HG02759 (cell line): ENCODE data around the gene DVL2.

Experiments used
- ATAC-seq: cut with Tn5 transposase; IDR thresholded peaks from one replicate; pipeline ENCODE4 v1.9.1; 2021; ENCODE audit warnings: mild to moderate bottlenecking, moderate library complexity; ENCODE audit not compliant: unreplicated experiment

Gene DVL2

DNA sequence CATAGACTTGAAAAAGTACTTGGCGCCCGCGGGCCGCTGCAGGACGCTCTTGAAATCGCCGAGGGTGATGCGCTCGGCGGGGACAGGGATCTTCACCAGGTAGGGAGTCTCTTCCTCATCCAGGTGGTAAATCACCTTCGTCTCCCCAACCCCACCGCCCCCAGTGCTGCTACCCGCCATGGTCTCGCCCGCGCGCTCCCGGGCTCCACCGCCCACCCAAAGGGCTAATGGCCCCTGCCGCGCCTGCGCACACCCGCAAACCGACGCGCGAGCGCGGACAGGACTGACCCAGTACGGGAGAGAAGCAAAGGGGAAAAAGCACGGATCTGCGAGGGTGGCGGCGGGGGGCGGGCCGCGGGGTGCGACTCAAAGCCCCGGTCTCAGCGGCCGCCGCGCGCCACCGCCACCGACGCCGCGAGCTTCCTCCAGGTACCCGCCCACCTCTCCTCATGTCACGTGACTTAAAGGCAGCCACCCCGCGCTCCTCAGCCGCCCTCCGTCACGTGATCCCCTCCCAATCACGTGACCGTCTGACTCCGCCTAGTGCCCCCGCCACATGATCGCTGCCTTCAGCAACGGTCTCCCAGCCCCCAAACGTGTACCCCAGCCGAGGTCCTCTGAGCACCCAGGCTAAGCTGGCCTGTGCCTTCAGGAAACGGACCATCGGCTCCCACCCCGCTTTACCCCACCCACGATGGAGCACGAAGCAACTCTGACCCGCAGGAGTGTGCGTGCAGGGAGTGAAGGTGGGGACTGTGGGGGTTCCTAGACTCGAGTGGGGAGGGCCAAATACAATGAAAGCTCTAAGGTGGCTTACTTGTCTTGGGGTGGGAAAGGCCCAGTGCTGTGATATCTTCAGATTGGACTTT, at the start of gene DVL2:
Gene DVL2, minus strand, starts transcription at position 435 of the 869 bp plus-strand sequence. Its CDS starts 255 bp downstream, at position 180.
- ATAC-seq = peak; percentile 65

DNA sequence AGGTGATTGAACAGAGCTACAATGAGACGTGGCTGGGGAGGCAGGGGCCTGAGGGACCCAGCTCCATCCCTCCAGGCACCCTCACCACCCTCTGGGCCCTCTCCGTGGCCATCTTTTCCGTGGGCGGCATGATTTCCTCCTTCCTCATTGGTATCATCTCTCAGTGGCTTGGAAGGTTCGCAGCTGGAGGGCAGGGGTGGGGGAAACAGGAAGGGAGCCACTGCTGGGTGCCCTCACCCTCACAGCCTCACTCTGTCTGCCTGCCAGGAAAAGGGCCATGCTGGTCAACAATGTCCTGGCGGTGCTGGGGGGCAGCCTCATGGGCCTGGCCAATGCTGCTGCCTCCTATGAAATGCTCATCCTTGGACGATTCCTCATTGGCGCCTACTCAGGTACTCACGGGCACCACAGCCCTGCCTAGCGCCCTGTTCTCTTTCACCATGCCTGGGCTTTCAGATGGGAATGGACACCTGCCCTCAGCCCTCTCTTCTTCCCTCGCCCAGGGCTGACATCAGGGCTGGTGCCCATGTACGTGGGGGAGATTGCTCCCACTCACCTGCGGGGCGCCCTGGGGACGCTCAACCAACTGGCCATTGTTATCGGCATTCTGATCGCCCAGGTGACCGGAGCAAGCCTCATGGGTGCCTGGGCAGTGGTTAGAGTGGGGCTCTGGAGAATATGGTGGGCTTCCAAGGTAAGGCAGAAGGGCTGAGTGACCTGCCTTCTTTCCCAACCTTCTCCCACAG, 49.3 kb upstream of the DVL2 start:
- ATAC-seq = no peak

DNA sequence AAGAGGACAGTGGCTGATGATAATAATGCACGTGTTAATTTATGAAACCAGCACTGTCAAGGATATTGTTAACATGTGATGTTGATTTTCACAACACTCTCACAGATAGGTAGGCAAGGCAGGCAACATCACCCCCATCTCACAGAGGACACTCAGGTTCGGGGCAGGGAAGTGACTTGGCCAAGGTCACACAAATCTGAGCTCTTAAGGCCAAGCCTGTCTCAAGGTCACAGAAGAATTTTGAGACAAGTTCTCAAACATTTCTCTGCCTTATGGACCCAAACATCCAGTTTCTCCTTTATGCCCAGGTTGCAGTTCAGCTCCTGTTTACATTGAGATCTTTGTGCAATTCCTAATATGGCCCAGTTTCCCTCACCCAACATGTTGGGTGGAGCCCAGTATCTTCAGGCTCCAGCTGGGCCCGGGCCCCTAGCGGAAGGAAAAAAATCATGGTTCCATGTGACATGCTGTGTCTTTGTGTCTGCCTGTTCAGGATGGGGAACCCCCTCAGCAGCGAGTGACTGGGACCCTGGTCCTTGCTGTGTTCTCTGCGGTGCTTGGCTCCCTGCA, 48.5 kb upstream of the DVL2 start:
- ATAC-seq = no peak

DNA sequence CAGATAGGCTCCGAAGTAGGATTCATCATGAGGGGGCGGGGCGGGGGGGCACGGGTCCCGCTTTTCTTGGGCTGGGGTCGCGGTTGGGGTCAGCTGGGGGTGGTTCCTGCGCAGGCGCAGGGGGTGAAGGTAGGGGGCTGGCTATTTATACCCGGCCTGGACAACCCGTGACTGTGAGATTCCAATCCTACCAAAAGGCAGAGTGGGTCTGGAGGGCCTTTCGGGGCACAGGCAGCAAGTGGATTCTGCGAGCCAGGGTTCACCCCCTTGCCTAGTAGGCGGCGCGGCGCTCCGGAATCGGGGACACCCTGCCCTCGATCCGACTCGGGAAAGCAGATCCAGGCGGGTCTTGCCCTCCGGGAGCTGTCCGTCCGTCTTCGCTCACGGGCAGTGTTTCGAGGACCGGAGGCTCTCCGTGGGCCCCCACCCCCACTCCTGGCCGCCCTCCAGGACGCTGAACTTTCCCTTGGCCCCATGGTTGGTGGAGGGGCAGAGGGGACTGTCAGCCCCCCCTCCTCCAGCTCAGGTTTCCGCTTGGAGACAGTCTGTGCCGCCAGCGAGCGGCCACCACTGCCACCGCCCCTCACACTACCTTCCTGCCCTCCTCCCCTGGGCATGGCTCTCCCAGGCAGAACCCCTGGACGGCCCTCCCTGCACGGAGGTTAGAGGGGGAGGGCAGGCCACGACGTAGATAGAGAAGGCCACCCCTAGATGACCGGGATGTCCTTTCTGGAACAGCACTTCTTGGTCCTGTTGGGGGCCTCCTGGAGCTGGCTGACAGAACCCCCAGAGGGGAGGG, 47.8 kb upstream of the DVL2 start:
- no peak for ATAC-seq

DNA sequence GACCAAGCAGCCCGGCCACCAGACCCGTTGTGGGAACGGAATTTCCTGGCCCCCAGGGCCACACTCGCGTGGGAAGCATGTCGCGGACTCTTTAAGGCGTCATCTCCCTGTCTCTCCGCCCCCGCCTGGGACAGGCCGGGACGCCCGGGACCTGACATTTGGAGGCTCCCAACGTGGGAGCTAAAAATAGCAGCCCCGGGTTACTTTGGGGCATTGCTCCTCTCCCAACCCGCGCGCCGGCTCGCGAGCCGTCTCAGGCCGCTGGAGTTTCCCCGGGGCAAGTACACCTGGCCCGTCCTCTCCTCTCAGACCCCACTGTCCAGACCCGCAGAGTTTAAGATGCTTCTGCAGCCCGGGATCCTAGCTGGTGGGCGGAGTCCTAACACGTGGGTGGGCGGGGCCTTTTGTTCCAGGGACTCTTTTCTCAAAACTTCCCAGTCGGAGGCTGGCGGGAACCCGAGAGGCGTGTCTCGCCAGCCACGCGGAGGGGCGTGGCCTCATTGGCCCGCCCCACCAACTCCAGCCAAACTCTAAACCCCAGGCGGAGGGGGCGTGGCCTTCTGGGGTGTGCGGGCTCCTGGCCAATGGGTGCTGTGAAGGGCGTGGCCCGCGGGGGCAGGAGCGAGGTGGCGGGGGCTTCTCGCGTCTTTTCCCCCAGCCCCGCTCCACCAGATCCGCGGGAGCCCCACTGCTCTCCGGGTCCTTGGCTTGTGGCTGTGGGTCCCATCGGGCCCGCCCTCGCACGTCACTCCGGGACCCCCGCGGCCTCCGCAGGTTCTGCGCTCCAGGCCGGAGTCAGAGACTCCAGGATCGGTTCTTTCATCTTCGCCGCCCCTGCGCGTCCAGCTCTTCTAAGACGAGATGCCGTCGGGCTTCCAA, 47.0 kb upstream of the DVL2 start, which contains the start of gene SLC2A4:
Gene SLC2A4, plus strand, starts transcription at position 645 of the 879 bp plus-strand sequence. Its CDS starts 217 bp downstream, at position 862.
- peak; percentile 72 for ATAC-seq

DNA sequence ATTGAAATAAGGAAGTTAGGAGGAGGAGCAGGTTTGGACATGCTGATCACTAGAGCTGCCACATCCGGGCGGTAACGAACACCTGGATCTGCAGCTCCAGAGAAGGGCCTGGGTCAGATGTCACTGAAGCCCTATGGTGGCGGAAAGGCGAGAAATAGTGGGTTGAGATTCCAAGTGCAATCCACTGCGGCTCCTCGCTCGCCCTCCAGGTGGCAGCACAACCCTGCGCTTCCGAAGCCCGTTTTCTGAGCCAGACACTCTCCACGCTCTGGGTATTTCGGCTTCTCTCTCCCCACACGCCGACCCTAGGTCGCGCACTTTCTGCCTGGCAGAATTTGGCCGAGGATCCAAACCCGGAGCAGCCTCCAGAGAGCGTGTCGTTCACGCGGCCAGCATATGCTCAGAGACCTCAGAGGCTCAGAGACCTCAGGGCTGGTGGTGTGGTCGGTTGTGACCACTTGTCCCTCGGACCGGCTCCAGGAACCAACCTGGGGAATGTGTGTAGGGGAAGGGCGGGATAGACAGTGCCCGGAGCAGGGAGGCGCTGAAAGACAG, 46.3 kb upstream of the DVL2 start:
- ATAC-seq = peak; percentile 64

DNA sequence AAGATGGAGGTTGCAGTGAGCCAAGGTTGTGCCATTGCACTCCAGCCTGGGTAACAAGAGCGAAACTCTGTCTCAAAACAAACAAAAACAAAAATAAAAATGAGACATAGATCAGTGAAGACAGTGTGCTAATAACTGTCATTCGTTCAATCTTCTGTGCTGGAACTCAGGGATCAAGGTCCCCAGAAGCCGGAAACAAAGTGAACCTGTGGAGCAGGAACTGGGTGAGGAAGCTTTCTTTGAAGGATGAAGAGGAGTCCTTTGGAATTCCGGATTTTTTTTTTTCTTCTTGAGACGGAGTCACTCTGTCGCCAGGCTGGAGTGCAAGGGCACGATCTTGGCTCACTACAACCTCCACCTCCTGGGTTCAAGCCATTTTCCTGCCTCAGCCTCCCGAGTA, 45.1 kb upstream of the DVL2 start:
- no peak for ATAC-seq

DNA sequence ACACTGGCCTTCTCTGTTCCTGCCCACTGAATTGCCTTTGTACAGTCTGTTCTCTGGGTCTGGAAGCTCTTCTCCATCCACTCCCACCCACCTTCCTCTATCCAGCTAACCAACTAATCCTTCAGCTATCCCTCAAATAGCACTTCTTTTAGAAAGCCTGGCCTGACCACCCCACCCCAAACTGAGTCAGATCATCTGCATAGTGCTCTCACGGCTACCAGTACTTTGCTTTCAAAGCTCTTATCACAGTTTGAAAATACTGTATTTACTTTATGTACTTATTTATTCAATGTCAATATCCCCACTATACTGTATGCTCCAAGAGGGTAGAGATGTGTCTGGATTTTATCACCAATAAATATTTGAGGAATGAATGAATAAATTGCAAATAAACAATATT, 32.5 kb upstream of the DVL2 start:
- ATAC-seq = no peak

DNA sequence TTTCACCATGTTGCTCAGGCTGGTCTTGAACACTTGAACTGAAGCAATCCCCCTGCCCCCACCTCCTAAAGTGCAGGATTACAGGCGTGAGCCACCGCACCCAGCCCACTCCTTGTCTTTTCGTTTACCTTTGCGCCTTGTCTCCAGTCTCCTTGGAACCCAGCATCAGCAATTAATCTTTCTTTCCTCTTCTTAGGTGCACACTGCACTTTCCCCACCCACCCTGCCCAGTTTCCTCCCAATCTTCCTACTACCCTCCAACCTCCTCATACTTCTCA, 29.4 kb upstream of the DVL2 start:
- ATAC-seq = no peak

DNA sequence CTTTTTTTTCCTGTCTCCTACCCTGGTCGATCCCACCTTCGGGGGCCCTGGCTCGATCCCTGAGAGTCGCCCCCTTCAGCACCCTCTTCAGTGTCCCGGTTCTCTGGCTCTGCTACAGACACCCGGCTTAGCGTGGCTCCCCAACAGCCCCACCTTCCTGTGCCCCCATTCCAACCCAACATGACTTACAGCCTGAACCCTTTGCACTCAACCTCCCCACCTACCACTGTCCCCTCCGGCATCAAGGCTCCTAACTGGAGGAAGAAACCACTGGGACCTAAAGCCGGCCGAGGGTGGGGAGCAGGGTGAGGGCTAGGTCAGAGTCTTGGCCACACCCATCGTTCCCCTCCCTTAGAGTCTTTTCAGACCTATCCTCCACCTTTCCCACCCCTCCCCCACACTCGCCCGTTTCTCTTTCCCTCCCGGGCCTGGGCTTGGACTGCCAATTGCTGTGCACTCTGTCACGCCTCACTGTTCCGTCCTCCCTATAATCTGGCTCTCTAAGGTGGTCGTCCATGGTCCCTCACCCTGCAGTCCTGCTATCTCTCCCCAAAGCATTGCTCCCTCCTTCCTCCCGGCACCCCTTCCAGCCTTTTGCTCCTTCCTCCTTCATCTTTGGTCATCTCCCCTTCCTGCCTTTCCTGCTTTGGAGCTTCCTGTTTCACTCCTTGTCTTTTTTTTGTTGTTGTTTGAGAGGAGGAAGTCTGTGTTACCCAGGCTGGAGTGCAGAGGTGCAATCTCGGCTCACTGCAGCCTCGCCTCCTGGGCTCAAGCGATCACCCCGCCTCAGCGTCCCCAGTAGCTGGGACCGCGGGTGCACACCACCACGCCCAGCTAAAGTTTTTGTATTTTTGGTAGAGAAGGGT, 28.9 kb upstream of the DVL2 start:
- no peak for ATAC-seq

DNA sequence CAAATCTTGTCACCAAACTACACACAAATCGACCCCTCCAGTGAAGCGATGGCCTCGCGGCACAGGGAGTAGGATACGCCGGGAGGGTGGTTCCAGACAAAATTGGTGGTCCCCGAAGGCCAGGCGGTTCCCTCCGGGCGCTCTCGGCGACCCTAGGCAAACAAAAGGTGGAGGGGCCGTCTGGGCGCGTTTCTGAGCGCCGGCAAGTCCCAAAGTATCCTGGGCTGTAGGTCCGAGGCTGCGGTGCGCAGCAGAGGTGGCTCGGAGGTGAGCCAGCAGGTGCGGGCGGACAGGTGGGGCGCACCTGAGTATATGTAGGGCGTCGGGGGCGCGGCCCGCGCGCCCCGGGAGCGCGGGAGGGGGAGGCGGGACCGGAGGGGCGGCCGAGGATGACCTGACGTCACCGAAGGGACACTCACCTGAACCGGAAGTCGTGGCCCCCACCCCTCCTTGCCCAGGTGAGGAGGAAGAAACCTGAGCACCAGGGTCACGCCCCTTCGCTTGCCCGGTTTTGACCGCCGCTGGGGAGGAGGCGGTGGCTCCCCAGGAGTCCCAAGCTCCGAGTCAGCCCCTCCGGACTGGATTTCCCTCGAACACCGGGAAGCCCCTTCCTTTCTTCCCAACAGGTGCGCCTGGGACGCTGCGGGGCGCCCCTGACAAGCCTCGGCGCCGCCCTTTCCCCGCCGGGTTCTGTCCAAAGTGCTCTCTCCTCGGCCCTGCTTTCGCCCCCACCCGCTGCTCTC, 28.0 kb upstream of the DVL2 start, which contains the start of gene CLDN7:
Gene CLDN7, minus strand, starts transcription at position 287 of the 743 bp plus-strand sequence. CDS start 435 bp downstream, outside the sequence.
- no peak for ATAC-seq

DNA sequence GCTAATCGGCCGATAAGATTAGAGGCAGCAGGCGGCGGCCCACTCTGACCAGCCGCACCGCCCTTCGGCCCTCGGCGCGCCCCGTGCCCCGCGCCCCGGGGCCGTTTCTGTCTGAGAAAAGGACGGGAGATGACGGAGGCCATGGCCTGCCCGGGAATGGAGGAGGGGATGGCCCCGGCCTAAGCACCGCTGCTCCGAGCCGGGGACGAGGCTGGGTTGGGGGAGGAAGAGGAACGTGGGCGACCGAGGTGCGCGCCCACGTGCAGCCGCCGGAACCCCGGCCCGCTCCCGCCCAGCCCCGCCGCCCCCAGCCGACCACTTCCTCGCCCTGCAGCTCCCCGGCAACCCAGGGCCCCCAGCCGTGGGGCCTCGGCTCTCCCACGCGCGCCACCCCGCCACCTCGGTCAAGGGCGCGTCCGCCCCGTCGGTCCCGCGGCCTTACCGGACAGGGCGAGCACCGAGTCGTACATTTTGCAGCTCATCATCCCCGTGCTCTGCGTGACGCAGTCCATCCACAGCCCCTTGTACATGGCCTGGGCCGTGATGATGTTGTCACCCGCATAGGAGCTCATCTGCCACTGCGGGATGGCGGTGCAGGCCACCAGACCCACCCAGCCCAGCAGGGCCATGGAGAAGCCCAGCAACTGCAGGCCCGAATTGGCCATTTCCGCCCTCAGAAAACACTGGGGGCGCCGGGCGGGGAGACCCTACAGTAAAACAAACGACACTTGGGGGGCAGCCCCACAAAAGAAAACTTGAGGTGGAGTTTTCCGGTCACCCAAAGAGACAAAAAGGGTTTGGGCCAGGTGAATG, 27.3 kb upstream of the DVL2 start:
- ATAC-seq = no peak

DNA sequence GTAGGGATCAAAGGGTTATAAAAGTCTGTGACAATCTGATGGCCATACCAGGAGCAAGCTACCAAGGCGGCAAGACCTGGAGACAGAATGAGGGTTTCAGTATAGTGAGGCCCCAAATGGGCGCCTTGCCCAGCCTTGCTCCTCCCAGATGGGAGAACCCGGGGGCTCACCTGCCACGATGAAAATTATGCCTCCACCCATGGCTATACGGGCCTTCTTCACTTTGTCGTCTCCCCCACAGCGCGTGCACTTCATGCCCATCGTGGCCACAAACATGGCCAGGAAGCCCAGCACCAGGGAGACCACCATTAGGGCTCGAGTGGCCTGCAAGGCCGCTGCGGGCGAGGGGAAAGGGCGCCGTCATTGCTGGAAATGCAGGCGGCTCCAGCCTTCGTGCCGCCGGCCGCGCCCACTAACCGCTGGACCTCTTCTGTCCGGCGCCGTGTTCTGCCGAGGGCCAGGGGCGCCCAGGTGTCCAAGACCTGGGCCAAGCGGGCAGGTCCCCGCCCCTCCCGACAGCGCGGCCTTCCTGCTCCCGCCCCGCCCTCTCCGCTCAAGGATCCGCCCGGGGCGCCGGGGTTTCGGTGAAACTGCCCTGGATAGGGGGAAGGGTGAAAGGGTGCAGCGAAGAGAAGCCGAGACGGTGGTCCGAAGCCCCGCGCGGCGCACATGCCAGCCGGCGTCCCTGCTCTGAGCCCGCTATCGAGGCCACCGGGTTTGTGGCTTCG, 26.5 kb upstream of the DVL2 start:
- no peak for ATAC-seq

DNA sequence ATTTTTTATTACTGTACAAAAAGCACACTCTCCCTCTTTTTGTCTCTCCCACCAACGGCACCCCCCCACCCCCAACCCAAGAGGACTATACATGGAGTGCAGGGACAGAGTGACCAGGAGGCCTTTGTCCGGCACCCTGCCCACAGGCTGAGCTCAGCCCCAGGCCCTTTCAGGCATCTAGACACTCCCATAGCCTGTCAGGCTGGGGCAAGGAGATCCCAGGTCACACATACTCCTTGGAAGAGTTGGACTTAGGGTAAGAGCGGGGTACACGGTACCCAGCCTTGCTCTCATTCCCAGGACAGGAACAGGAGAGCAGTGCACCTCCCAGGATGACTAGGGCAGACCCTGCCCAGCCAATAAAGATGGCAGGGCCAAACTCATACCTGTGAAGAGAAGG, 25.8 kb upstream of the DVL2 start:
- ATAC-seq = no peak

DNA sequence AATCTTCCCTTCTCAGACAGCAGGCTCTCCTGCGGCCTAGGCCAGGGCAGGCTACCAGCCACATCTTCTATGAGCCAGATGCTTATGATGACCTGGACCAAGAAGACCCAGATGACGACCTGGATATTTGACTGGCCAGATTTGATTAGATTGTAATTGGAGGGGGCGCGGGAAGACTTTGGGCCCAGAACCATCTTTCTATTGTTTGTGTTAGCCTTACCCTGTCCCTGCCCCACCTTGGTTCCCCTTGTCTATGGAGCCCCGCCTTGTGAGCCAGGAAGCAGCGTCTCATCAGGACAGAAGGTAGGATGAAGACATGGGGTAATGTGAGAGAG, 25.2 kb upstream of the DVL2 start:
- no peak for ATAC-seq

DNA sequence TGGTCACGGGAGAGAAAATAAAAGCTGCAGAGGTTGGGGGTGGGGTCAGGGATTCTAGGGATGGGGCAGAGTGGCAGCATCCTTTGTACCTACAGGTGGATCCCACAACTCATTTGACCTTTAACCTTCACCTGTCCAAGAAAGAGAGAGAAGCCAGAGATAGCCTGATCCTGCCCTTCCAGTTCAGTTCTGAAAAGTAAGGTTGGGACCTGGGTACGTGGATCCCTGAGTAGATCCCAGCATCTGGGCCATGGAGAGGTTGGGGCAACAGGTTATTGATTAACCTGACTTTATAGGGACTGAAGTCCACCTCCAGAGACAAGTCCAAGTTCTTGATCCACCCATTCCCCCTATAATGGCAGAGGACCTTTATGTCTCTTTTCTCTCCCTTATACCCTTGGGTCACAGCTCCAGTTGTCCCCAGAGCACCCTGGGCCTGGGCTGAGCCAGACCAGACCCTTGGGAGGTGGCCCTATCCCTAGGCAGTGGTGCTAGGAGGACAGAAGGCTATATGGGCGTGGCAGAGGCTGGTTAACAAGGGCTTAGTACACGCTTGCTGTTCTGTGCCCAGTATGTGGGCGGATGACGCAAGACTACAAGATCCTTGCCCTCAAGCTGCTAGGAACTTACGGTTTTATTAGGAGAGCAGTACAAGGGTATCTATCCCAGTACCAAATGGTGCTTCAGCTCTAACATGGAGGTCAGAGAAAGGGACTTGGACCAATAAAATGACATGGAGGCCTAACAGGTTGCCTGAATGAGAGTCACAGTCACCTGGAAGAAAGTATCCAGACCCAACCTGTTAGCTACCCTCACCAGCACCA, 24.6 kb upstream of the DVL2 start:
- ATAC-seq = no peak
